Stimulated activated CD8-positive, alpha-beta memory T cell treated with anti-CD3 and anti-CD28 coated beads, Interleukin-12 subunit alpha, Interleukin-12 subunit beta, amount 100 ng/mL, for 4 hours (primary cell): ENCODE measurements around the gene FHAD1.

Experiments
- DNase-seq: peaks from one replicate; pipeline ENCODE4 v3.0.0-alpha.2; 2020; ENCODE audit warnings: low read depth

FHAD1 gene

GRCh38 chr1:15345705-15346345 is 98.8 kb downstream of the FHAD1 start:
- peak; percentile 61 for DNase-seq

GRCh38 chr1:15346346-15347030 is 99.5 kb downstream of the FHAD1 start:
- DNase-seq, result no peak

DNA sequence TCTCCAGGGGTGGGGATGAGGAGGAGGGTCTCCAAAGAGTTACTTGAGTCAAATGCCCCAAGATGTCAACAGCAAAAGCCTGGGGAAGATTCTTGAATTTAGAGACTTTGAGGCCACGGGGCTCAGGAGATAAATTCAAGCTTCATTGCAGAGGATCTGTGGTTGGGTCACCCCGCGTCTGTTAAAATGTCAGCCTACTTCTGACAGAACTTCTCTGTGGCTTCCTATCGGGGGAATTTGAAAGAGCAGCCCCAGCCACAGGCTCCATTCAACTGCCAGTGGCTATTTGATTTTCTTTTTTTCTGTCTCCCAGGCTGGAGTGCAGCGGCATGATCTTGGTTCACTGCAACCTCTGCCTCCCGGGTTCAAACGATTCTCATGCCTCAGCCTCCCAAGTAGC is 100.2 kb downstream of the FHAD1 start:
- no peak for DNase-seq

- no peak for DNase-seq
Observed at GRCh38 chr1:15348648-15349047, 101.6 kb downstream of the FHAD1 start.

GRCh38 chr1:15349133-15349532 is 102.1 kb downstream of the FHAD1 start:
- DNase-seq, result no peak

- DNase-seq, result no peak
Observed at GRCh38 chr1:15350151-15350550, 103.1 kb downstream of the FHAD1 start.

DNA sequence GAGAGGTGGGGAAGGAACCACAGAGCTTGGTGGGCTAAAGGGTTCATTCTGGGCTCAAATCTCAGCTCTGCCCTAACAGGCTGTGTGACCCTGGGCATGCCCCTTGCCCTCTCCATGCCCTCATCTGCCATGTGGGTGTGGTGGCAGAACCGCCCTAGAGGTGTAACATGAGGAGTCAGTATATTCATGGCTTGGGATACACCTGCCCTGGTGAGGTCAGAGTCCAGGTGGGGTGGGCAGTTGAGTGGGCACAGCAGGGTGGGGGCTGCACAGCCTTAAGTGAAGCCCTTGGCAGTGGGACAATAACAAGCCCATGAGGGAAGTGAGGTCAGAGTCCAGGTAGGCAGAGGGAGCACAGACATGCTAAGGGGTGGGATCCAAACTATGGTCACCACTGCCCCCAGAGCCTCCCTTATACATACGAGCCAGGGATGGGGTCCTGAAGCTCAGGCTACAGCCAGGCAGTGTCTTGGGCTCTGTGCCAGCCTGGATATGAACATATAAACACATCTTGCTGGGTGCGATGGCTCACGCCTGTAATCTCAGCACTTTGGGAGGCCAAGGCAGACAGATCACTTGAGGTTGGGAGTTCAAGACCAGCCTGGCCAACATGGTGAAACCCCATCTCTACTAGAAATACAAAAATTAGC is 103.7 kb downstream of the FHAD1 start:
- no peak for DNase-seq

DNA sequence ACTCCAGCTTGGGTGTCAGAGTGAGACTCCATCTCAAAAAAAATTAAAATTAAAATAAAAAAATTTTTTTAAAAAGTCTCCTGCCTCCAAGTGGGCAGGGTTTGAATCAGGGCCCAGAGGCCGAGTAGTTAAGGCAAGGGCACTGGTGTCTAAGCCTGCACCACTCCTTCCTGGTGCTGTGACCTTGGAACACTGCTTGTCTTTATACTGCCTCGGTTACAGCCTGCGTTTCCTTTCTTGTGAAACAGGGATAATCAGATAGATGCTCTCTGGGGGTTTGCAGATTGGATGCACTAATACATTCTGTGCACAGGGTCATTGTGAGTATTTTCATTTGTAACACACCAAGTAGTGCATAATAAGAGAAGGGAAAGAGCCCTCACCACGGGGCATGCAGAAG is 104.3 kb downstream of the FHAD1 start:
- no peak for DNase-seq

- DNase-seq, result peak; percentile 23
Observed at GRCh38 chr1:15352128-15352957, 105.3 kb downstream of the FHAD1 start.

DNA sequence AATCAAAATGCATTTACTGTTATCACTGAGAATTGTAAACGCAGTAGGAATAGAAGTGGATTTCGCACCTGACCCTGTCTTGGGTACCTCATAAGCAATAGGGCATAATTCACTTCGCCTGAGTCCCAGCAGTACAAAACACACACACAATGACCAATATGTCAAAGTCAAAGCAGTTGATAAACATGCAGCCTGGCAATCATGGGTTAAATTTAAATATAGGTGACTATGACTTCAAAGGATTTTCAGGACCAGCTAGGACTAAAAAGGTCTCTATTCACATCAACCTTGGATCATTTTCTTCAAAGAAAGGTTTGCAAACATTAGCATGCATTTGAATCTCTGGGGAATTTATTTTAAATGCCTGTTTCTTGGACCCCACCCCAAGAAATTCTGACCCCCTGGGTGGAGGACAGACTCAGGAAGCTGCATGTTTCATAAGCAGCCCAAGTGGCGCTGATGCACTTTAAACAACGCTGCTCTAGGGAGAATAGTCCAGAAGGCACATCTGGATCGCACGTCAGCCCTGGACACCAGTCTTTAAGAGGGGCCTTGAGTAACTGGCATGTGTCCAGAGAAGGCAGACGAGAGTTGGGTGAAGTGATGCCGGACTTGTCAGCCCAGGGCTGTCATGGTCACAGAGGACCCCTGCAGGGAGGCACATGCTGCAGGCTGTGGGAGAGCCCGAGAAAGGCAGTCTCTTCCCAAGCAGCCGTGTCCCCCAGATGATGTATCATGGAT is 107.0 kb downstream of the FHAD1 start:
- DNase-seq, result no peak

DNA sequence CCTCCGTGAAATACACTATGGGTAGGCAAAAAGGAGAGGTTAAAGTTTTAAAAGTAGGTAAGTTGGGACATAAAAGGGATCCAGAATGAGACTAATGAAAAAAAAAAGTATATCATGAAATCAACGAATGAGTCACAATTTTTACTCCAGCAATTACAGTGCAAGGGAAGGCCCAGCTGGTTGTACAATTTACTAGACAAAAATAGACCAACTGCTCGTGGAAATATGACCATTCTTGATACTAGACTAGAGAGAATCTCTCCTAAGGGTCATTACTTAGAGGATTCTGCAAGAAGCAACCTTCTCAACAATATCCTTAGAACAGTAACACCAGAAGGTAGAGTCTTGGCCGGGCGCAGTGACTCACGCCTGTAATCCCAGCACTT is 107.5 kb downstream of the FHAD1 start:
- DNase-seq, result no peak

DNA sequence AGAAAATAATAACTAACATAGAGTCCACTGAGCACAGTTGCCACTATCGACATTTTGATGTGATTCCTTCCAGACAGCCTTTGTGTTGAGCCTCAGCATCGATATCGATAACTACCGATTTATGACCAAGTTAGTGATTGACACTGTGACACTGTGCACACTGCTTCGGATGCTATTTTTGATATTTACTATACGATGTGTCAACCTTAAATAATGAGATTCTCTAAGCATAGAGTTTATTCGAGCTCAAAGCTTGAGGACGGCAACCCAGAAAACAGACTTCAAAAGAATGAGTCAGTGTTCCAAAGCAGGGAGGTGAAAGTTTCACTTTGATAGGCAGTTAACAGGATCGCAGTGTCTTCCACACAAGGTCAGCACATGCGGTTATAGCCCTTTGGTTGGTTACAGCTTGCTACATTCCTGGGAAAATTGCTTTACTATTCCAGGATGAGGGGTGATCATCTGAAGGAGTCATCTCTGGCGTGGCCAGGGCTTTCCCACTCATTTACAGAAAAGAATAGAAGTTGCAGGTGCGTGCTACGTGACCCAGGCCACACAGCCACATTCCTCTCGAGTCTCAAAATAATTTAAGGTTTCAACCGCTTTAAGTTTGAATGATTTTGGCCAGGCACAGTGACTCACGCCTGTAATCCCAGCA is 109.1 kb downstream of the FHAD1 start:
- no peak for DNase-seq

DNA sequence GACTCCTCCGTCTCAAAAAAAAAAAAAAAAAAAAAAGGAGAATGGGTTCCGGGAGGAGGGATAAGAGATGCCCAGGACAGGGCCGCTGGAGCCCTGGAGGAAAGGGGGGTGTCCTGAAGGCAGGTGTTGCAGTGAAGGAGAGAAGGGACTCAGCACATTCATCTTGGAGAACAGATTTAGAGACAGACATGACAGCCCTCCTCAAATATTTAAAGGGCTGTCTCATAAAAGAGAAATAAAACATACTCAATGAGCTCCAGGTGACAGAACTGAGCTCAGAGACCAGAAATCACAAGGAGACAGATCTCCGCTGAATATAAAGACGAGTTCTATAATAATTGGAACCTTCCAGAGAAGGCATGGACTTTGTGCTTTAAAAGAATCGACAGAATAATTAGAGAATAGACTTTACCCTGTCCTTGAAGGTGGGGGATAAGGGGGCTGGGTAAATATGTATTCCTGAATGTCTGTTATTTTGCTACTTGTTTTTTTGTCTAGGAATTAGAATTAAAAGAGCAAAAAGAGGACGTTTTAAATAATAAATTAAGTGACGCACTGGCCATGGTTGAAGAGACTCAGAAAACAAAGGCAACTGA is 110.7 kb downstream of the FHAD1 start:
- no peak for DNase-seq

GRCh38 chr1:15358565-15359133 is 111.6 kb downstream of the FHAD1 start:
- no peak for DNase-seq

DNA sequence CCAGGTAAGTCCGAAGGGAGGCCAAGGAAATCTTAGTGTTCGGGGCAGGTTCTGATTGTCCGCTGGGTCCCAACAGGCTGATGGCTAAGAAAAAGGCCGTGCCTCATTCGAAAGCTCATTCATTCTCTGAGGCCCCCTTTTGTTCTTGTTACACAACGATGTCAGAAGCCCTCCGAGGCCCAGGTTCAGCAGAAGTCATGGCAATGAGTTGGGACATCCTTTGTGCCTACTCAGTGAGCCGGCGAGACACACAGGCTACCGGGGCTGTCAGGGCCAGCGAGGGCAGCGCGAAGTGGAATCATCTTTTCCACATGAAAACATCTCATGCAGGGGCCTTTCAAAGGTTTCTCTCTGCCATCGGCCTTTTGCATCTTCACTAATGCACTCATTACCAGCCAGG is 113.7 kb downstream of the FHAD1 start:
- DNase-seq, result no peak

GRCh38 chr1:15362096-15362736 is 115.2 kb downstream of the FHAD1 start:
- no peak for DNase-seq

GRCh38 chr1:15362737-15363128 is 115.7 kb downstream of the FHAD1 start:
- no peak for DNase-seq

DNA sequence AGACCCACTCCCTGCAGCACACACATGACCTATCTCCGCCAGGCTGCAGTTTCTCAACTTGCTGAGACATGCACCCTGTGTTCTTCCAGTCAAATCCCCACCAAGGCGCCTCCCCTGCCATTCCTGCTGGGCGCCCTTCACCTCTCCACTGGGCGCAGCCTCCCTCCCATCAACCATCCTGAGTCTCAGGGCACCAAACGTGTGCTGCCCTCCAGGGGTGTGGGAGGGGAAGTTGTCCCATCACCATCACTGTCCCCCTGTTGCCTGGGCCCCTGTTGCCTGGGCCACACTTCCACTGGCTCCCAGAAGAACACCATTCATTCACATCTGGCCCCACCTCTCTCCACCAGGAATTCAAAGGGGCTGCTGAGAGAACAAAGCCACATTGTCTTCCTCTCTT is 117.7 kb downstream of the FHAD1 start:
- no peak for DNase-seq

DNA sequence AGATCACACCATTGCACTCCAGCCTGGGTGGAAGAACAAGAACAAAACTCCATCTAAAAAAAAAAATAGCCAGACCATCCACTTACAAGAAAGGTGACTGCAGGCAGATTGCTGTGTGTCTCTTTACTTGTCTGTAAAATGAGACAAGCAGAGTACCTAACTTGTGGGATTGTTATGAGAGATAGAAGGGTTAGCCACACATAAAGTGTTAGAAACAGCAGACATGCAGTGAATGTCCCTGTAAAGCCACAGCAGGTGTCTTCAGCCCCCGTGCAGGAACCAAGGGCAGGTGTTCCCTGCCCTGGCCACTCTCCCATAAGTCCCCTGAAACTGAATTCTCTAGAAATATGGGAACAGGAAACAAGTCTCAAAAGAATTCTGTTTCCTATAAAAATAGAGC is 121.9 kb downstream of the FHAD1 start:
- no peak for DNase-seq

- no peak for DNase-seq
Observed at GRCh38 chr1:15370268-15370667, 123.2 kb downstream of the FHAD1 start.
